GM18519 (cell line): Measurements from ENCODE around the gene KAT6B.

ENCODE experiments used
- ATAC-seq: cut with Tn5 transposase; IDR thresholded peaks from one replicate; pipeline ENCODE4 v1.9.1; 2021; ENCODE audit warnings: mild to moderate bottlenecking, moderate library complexity; ENCODE audit not compliant: unreplicated experiment, low FRiP score

KAT6B gene

DNA sequence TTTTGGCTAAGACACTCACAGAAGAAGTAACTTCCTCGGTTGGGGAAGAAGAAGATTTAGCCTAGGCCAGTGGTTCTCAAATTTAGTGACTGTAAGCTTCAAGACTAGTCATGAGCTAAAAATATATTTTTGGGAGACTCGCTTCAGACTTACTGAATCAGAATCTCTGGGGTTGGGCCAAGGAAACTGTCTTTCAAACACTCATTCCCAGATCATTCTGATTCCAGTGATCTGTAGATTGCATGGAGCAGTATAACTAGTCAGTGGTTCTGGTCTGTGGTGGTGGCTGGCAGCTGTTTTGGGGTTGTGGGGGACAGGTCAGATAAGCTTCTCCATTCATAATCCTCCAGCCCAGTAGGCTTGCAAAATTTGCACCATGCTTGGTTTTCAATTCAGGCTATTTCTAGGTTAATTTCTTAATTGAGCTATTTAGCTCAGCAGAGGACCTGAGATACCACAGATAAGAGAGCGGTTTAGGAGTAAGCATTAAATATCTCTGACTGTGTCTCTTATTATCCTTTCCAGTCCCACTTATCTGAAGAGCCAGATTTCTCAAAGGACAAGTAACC is 3.8 kb upstream of the KAT6B start:
- no peak for ATAC-seq

DNA sequence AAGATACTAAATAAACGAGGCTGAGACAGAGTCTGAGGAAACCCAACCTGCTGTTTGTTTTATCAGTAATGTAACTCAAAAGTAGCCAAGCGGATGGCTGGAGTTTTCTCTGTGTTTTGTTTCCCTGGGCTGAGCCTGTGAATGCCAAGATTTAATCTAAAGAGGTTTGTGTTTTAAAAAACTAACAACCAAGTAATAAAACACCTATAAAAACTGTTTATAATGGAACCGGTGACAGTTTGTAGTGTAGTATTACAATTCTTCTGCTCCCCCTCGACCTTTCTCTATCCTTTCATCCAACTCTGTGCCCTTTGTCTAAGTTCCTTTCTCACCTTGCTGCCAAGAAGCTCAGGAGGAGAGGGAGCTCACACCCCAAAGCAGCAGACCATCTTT is 2.6 kb upstream of the KAT6B start:
- no peak for ATAC-seq

DNA sequence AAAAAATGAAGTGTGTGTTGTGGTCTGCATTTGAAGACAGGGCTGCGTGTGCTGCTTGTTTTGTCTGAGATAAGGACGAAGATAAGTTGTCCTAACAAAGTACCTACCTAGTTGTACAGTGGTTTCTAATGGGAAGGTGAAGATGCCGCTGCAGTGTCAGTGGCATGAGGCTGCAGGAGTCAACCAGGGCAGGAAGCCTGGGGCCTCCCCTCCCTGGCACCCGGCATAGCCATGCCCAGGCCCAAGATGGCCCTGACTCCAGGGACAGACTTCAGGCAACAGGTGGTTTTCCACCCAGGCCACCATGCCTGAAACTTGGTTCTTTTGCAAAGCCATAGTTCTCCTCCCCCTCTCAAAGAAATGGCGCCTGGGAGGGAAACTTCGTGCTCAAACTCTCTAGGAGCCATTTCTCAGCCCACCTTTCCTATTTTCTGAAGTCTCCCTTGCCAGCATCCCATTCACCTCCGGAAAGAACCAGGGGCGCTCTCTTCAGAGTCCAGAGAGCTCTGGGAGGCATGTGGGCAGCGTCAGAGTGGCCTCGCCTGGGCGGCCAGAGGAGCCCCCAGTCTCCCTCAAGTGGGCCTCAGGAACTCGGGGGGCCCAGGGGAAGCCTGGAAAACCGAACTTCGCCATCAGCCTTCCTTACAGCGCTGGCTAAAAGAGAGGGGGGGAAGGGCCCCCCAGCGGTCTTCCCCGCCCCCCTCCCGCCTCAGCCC is 2.1 kb upstream of the KAT6B start:
- no peak for ATAC-seq

DNA sequence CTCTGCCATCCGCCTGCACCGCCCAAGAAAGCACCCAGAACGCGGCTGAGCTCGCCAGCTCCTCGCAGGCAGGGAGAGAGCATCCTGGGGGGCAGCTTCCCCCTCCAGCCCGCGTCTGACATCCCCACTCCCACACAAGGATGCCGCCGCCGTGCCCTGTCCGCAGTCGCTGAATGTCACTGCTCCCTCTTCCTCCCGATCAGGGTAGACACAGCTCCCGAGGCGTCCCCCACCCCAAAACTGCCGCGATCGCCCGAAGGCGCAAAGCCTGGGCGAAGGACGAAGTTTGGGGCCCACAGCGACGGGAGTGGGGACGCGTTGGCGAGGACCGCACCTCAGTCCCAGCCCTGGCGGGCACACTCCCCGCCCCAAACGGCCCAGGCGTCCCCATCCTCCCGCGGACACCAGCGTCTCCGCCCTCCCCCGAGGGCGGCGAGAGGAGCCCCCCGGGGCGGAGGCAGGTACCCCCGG is 1.5 kb upstream of the KAT6B start:
- ATAC-seq, result no peak

DNA sequence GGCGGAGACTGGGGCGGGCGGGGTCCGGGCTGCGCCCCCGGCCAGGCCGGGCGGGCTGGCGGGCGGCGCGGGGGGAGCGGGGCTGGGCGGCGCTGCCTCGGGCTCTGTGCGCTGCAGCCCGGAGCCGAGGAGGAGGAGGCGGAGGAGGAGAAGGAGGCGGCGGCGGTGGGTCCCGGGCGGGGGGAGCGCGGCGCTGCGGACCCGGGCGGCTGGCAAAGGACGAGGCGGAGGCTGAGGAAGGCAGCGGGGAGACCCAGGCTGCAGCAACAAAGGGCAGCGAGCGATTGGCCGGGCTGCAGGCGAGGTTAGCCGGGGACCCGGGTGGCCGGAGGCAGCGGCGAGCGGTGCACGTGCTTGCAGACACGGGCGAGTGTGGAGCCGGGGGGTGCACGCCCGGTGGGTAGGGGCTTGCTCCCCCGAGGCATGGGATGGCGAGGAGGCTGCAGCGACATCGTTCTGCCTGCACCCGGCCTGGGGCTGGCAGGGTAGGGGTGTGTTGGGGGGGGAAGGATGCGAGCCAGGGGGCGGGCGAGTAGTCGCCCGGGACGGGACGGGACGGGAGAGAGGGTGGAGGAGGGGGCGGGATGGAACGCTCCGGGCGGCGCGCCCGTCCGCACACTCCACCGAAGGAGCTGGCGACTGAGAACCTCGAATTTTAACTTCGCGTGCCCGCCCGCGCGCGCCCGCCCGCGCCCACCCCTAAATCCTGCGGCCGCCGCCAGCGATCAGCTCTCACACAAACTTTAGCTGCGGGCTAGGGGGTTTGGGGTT is 844 bp upstream of the KAT6B start:
- ATAC-seq, result no peak

DNA sequence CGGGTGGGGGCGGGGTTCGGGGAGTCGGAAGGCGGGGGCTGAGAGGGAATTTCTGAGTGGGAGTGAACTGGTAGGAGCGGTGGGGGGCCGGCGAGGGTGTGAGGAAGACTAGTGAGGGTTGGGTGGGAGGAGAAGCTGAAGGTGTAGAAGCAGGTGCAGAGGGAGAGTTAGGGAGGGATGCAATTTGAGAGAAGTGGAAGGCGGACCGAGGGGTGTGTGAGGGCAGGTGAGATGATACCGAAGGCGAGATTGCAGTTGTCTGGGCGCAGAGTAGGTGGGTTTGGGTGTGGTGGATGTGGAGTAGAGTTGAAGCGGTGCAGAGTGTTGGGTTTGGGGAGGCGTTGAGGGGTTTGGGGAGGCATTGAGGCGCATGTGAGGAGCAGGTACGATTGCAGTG is 643 bp downstream of the KAT6B start:
- no peak for ATAC-seq

DNA sequence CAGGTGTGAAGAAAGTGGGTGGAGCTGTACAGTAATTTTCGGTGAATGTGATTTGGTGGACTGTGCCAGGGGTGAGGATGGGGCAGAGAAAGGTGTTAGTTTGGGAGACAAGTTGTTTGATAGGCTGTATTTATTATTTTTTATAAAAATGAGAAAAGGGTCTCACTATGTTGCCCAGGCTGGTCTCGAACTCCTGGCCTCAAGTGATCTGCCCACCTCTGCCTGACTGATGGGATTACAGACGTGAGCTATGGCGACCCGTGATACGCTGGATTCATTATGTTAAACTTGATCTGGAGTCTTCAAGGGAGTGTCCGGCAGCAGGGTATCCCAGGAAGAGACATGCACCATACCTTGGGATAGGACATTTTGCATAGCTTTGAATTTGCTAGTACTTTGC is 1.3 kb downstream of the KAT6B start:
- no peak for ATAC-seq

DNA sequence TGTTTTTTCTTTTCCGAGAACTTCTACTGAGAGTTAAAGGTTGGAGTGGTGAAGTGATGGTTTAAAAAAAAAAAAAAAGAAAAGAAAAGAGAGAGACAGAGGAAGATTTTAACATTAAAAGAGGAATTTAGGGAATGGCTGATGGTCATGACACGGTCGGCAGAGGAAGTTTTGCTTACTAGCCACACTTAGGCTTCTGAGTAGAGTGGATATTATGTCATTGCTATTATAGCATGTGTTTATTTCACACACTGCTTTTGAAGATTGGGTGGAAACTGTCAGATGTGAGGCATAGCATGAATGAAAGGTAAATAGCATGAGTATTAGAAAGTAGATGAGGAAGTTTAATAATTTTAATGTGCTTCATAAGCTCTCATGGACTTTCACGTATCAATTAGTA is 2.5 kb downstream of the KAT6B start:
- no peak for ATAC-seq

DNA sequence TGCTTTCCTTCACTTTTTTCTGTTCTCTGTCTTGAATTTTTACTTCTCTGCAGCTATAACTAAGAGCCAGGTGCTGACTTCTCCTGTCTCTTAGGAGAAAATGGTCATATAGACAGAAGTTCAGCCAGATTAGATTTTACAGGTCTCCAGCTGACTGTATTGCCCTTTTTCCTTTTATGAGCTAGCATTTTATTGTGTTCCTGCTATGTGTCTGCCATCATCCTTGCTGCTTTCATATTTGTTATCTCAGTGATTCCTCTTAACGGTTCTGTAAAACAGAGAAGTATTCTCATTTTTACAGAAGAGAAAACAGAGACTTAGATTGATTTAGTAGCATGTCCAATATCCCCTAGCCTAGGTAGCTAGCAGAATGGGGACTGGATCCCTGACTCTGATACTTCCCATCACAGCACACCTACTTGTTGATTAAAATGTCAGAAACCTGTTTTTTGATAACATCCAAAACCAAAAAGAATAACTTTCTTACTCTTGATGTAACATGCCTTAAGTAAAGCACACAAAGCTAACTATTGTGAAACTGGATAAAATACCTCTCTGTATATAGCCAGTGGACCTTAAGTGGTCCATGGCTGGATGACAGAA is 5.2 kb downstream of the KAT6B start:
- ATAC-seq, result no peak

DNA sequence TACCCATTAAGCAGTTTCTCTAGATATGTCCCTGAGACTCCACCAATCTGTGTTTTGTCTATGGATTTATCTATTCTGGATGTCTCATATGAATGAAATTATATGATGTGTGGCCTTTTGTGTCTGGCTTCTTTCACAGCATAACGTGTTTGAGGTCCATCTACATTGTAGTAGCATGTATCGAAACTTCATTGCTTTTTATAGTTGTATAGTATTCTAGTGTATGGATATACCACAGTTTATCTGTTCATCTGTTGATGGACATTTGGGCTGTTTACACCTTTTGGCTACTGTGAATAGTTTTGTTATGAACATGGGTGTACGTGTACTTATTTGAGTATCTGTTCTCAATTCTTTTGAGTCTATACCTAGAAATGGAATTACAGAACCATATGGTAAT is 9.6 kb downstream of the KAT6B start:
- no peak for ATAC-seq

DNA sequence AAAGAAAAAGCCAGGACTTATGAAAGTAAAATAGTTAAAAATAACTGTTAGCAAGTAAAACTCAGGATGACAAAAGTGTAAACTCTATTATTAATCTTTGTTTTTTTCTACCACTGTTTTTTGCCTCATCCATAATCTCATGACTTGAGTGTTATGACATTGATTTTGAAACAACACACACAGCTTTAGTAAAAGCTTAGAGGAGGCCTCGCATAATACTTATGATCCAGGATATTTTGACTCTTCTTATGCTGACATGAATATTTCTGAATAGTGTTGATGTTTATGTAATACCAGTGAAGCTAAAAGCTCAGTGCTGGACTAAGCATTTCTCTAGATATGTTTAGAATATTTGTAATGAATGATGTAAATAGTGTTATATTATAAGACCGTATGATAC is 10.5 kb downstream of the KAT6B start:
- no peak for ATAC-seq

DNA sequence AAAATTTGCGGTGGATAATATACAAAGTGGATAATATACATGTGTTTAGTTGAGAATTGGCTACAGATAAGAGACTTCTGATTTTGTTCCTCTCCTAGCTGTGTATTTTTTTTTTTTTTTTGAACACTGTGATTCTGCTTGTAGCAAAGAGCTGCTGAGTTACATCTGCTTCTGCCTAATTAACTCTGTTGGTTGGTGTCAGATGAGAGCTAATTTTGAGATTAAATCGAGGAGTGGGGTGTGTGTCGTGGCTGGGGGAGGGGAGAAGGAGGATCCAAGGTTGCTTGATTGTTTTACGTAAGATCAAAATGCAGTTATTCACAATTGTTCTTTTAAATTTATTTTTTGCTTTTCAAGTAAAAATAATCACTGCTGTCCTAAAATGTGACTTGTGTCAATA is 11.3 kb downstream of the KAT6B start:
- no peak for ATAC-seq

DNA sequence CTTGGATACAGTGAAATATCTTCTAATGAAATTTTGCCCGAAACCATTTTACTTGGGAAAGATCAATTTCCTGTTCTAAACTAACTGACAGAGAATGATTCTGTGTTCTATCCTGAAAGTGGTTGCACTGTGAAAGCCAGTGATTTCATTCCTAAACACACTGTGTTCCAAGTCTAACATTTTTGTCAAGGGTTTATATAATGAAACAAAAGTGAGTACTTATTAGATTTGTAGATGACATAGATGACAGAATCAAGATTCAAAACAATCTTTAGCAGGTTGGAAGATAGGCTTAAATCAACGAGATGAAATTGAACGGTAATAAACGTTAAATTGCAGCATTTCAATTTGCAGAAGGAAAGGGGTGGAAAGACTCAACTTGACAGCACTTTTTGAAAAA is 13.3 kb downstream of the KAT6B start:
- no peak for ATAC-seq

DNA sequence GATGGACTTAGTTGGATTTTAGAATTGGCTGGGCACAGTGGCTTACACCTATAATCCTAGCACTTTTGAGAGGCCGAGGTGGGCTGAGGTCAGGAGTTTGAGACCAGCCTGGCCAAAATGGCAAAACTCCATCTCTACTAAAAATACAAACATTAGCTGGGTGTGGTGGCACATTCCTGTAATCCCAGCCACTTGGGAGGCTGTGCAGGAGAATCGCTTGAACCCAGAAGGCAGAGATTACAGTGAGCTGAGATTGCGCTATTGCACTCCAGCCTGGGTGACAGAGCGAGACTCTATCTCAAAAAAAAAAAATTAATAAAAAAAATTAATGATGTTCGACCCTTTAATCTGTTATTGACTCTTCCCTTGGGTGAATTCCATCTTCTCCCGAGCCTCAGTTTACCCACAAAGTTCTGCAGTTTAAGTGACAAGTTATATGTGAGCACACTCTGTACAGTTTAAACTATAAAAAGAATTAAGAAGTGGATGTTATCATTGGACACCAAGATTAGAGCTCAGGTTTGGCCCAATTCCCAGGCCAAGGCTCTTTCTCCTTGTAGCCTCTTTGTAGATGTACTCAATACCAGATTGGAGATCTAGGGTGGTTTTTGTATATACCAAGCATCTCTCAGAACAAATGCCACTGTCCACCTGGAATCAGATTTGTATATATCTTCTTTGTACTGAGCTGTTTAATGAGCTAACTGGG is 15.0 kb downstream of the KAT6B start:
- ATAC-seq, result no peak

DNA sequence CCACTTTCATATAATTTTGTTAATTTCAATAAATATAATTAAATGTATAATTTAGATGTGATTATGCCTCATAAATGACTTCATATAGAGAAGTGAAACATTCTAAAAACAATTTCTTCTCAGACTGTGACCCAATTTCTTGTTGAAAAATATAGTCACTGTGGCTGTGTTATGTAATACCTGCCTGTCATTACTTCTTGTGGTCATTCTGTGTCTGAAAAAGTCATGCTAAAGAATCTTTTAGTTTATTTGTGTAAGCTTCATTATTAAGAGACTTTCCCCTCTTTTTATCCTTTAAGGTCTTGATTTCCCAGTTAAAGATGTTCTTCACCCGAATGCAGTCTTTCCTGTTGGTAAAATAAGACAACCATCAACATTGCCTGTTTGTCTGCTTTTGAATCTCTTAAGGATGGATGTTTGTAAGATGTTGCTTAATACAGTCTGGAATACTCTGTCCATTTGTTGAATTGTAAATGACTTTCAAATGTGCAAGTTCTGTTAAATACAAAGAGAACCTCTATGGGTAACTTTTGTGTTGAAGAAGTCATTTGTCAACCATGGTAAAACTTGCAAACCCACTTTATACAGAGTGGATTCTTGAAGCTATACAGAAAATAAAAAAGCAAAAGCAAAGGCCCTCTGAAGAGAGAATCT is 16.0 kb downstream of the KAT6B start:
- ATAC-seq, result no peak

DNA sequence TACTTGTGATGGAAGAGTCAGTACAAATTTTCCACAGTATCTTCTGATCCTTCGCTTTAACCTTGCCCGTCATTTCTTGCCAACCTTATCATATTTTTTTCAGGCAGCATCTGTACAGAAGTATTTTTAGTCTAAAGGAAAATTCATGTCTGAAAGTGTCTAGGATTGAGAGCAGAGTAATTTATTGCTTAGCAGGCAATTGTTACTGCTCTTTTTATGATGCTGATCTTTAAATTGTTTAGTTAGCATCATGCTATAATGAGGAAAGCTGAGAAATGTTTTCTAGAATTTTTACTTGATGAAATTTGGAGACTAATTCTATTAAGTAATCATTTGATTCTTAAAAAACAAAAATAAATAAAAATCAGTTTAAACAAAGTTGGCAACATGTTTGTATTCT is 20.6 kb downstream of the KAT6B start:
- ATAC-seq, result no peak

DNA sequence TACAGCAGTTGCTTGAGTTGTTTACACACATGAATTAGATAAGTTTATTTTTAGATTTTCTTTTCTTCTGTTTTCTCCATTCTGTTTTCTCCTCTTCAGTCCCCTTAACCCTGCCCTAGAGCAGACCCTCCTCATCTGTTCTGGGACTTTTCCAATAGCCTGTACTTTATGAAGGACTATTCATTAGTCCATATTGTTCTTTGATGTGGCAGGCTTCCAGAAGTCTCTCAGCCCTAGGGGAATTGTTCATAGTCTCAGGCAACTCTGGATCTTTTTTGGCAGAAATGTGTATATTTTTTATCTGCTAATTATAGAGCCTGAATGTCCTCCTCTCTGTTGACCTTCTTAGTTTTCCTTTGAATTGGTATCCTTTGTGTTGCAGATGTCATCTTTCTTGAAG is 25.4 kb downstream of the KAT6B start:
- ATAC-seq, result no peak

DNA sequence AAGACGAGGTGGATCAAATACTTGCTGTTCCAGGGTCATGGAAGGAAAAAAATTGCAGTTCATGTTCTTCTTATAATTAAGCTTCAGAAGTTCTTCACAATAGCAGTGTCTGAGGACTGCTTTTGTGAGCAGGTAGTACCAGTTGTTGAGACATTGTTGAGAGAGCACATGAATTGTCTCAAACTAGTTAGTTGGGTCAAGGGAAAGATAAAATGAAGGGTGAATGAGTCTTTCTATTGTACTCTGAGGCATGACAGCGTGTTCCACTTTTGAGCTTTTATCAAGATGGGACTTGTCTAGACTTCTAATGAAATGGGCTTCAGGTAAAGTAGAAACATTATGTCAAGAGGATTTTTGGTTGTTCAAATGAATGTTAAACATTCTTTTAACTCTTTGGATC is 26.0 kb downstream of the KAT6B start:
- ATAC-seq, result no peak

DNA sequence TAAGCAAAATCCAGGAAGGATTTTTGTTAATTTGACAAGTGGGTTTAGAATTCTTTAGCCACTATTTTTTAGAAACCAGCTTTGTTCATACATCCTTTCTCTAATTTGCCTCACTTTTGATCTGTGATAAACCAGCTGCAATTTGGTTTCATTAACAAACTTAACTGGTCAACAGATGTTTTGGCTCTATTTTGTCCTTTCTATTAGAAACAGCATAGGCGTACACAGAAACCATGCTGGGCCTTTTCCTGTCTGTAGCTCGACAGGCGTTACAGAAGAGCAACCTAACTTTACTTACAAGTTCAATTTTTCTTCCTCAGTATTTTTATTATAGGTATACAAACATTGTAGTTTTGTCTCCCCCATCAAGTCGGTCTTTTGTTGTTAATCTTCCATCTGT is 28.2 kb downstream of the KAT6B start:
- no peak for ATAC-seq

DNA sequence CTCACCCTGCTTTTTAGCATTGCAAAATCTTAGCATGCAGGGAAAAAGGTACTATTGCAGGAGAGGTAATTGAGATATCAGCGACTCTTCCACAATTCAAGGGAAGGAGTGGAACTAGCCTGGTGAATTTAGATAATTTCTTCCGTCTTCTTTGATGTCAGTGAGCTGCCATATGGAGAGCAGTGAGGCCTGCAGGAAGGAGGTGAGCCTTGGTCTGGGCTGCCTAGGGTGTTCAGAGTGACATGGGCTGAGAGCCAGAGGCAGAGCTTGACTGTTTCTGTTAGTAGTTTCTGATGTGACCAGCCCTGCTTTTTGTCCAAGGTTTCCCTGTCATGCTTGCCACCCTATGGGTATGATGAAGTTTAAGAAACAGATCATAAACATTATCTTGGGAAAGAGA is 28.6 kb downstream of the KAT6B start:
- no peak for ATAC-seq
